Retinal pigment epithelial cell (primary cell): Measurements from ENCODE around the gene ALK.

ENCODE experiments used
- DNase-seq: peaks from one replicate; pipeline ENCODE4 v3.0.0-alpha.2; 2010; ENCODE audit warnings: low read depth
- H3K4me3 ChIP-seq: 2 replicates; pipeline ENCODE4 v1.5.1; 2011; ENCODE audit warnings: mild to moderate bottlenecking, low read length, control low read depth, moderate library complexity
- CTCF ChIP-seq: conservative IDR thresholded peaks from 2 replicates; pipeline ENCODE4 v1.5.1; 2011; ENCODE audit warnings: low read depth, low read length, control low read depth, inconsistent platforms

ALK gene

GRCh38 chr2:29892585-29893259, 28.7 kb downstream of the ALK start:
- TF ChIP-seq CTCF: no peak
- DNase-seq: no peak
- H3K4me3 ChIP-seq: no peak overlapping the region

- no peak for TF ChIP-seq CTCF
- no peak for DNase-seq
- H3K4me3 ChIP-seq: no peak overlapping the region
Observed at GRCh38 chr2:29881089-29881730, 40.2 kb downstream of the ALK start.

GRCh38 chr2:29880084-29880483, 41.3 kb downstream of the ALK start:
- no peak overlapping the region for H3K4me3 ChIP-seq
- no peak for TF ChIP-seq CTCF
- no peak for DNase-seq

- no peak for DNase-seq
- H3K4me3 ChIP-seq: no peak overlapping the region
- TF ChIP-seq CTCF: no peak
Observed at GRCh38 chr2:29879456-29879855, 41.9 kb downstream of the ALK start.

- peak; percentile 9 for DNase-seq
- no peak for TF ChIP-seq CTCF
- no peak overlapping the region for H3K4me3 ChIP-seq
Observed at GRCh38 chr2:29878898-29879297, 42.5 kb downstream of the ALK start.

GRCh38 chr2:29876374-29876773, 45.0 kb downstream of the ALK start:
- no peak for DNase-seq
- no peak for TF ChIP-seq CTCF
- H3K4me3 ChIP-seq: no peak overlapping the region

GRCh38 chr2:29874745-29875144, 46.6 kb downstream of the ALK start:
- no peak for DNase-seq
- TF ChIP-seq CTCF: no peak
- H3K4me3 ChIP-seq: no peak overlapping the region
